Measurements from ENCODE around the gene PIM3. TPM values are rescaled to one million over a fixed set of nuclear protein-coding genes. Genes with fewer than 3 reads are reported as not detected.

PIM3 gene
- total RNA-seq, 4 donors from 2014 or later, result 43.8 to 75.7 (median 52.1) TPM

DNA sequence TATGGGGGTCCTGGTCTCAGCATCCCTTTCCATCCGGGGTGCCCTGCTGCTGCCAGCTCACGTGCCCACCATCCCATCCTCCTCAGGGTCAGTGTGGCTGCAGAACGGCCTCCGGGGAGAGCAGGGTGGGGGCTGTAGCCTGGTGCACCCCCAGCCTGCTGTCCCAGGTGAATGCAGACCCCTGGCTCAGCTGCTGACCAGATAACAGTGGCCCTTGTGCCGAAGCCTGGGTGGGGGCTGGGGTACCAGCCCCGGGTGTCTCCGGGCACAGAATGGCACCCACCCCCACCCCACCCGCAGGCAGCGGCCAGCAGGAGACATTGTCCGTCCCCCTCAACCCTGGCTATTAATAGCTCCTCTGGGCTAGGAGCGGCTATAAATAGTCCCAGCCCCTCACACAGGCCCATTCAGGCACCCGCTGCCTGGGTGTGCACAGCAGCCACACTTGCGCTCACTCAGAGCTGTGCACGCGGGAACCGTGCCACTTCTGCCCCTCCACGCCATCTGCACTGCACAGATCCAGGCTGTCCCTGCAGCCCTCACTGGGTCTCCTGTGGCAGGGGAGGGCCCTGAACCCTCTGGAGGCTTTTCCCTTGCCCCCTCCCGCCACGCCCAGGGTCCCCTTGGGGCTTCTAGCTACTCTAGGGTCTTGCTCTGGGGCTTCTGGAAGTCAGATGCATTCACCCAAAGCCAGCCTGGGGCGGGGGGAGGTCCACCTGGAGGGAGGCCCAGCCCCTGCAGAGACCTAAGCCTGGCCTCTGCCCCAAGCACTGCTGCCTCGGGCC lies 23.4 kb upstream of the PIM3 start:
- 37 to 67% methylated on average over 1 to 4 of the region's 21 CpGs for WGBS, 2 donors
- Histone ChIP-seq H3K4me3 (peak overlapping the region in 1 of 4 donors; percentile 80), H3K4me1 (peaks cover 28 to 80% (median 45%) of the 10 kb centered on the region in 3 donors), H3K27ac (peak overlapping the region; percentile 80 to 98 (median 91)), H3K9me3 (no peaks in the 10 kb centered on the region), H3K36me3 (no peaks in the 10 kb centered on the region), H3K27me3 (no peaks in the 10 kb centered on the region)
- intact Hi-C loops (cut with DNase I), result no loop called here
- no peak for DNase-seq
- TF ChIP-seq POLR2A (IDR thresholded peaks at IDR 0.05), result no peak
- TF ChIP-seq, protein P1, sequence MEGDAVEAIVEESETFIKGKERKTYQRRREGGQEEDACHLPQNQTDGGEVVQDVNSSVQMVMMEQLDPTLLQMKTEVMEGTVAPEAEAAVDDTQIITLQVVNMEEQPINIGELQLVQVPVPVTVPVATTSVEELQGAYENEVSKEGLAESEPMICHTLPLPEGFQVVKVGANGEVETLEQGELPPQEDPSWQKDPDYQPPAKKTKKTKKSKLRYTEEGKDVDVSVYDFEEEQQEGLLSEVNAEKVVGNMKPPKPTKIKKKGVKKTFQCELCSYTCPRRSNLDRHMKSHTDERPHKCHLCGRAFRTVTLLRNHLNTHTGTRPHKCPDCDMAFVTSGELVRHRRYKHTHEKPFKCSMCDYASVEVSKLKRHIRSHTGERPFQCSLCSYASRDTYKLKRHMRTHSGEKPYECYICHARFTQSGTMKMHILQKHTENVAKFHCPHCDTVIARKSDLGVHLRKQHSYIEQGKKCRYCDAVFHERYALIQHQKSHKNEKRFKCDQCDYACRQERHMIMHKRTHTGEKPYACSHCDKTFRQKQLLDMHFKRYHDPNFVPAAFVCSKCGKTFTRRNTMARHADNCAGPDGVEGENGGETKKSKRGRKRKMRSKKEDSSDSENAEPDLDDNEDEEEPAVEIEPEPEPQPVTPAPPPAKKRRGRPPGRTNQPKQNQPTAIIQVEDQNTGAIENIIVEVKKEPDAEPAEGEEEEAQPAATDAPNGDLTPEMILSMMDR (IDR thresholded peaks at IDR 0.05), result no peak

GRCh38 chr22:49937758-49938564 lies 22.6 kb upstream of the PIM3 start:
- intact Hi-C loops (cut with DNase I), result no loop called here
- no peak for DNase-seq
- 76 to 92% methylated on average over 5 to 14 of the region's 27 CpGs for WGBS, 2 donors
- Histone ChIP-seq H3K4me3 (peak overlapping the region in 1 of 4 donors; percentile 80), H3K27me3 (no peaks in the 10 kb centered on the region), H3K4me1 (peaks cover 28 to 72% (median 40%) of the 10 kb centered on the region in 3 donors), H3K36me3 (no peaks in the 10 kb centered on the region), H3K27ac (peak overlapping the region; percentile 6 to 98 (median 66)), H3K9me3 (no peaks in the 10 kb centered on the region)
- no peak for TF ChIP-seq POLR2A (IDR thresholded peaks at IDR 0.05)
- TF ChIP-seq, protein P1 (IDR thresholded peaks at IDR 0.05), result no peak

GRCh38 chr22:49938565-49939136 lies 21.9 kb upstream of the PIM3 start:
- H3K9me3 ChIP-seq, result no peaks in the 10 kb centered on the region
- no peaks in the 10 kb centered on the region for H3K27me3 ChIP-seq
- no peak overlapping the region for H3K4me3 ChIP-seq
- DNase-seq, result no peak
- 33 to 60% methylated on average over 1 of the region's 19 CpGs for WGBS, 2 donors
- H3K27ac ChIP-seq, result peak overlapping the region in 2 of 4 donors; percentile 93 to 98
- intact Hi-C loops (cut with DNase I), result no loop called here
- TF ChIP-seq POLR2A (IDR thresholded peaks at IDR 0.05), result no peak
- TF ChIP-seq, protein P1 (IDR thresholded peaks at IDR 0.05), result no peak
- no peaks in the 10 kb centered on the region for H3K36me3 ChIP-seq
- H3K4me1 ChIP-seq, result peaks cover 28 to 65% (median 35%) of the 10 kb centered on the region in 3 donors

DNA sequence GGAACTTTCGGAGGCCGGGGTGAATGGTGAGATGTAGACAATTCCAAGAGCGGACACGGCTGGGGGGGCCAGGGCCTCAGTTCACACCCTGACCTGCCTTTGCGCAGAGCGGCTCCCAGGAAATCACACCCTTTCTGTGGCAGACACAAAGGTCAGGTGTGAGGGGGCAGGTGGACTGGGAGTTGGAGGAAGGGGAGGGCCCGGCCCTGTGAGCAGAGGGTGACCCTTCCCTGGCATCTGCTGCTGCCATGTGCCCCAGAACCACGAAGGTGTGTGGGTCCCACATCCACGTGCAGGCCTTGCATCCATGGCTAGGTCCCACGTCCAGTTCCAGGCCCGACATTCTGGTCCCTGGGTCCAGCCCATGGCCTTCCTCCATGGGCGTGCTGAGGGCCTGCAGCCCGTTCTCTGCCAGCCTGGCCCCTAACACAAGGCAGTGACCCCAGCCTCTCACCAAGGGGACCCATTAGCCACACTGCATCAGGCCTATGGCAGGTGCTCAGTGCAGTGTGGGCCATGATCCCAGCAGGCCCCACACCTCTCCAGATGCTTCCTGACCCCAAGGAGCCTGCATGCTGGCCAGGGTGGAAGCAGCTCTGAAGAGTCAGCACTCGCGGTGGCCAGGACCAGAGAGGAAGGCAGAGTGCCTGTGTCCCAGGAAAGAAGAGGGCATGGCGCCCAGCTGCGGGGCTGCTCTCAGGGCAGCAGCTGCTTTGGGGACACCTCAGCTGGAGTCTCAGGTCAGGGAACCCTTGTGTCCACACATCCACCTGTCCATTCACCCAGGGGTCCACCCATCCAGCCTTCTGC lies 18.9 kb upstream of the PIM3 start:
- TF ChIP-seq, protein P1 (IDR thresholded peaks at IDR 0.05), result no peak
- TF ChIP-seq POLR2A (IDR thresholded peaks at IDR 0.05), result no peak
- Histone ChIP-seq H3K36me3 (no peaks in the 10 kb centered on the region), H3K27ac (no peak overlapping the region), H3K4me3 (no peak overlapping the region), H3K4me1 (peaks cover 3 to 48% (median 16%) of the 10 kb centered on the region in 3 donors), H3K27me3 (no peaks in the 10 kb centered on the region), H3K9me3 (no peaks in the 10 kb centered on the region)
- intact Hi-C loops (cut with DNase I), result no loop called here
- DNase-seq, result no peak
- 88% methylated on average over 5 to 10 of the region's 17 CpGs for WGBS, 2 donors
